ENCODE results near the gene RPS2.

- TF ChIP-seq ZNF174 (tag by site-specific recombination; IDR thresholded peaks at IDR 0.05) (no peak), MZF1 (tag by site-specific recombination; IDR thresholded peaks at IDR 0.05; ENCODE audit: borderline replicate concordance) (no peak), CTCF (tag by site-specific recombination; IDR thresholded peaks at IDR 0.05) (no peak), ZNF692 (tag by site-specific recombination; IDR thresholded peaks at IDR 0.05) (no peak), ZFP69B (tag by site-specific recombination; IDR thresholded peaks at IDR 0.05) (no peak), MEIS1 (CRISPR knock-in tag; IDR thresholded peaks at IDR 0.05; ENCODE audit: borderline replicate concordance) (no peak), REST (tag by site-specific recombination; IDR thresholded peaks at IDR 0.05) (no peak)
Measured at GRCh38 chr16:1990101-1990350, 25.4 kb upstream of the RPS2 start.
